Measurements from ENCODE around the gene RRP9.
A peak's percentile ranks its signal among the peaks of the same experiment; 100 is the strongest.

RRP9 gene

GRCh38 chr3:51970606-51971300, 29.0 kb upstream of the RRP9 start:
- no peak for DNase-seq

DNA sequence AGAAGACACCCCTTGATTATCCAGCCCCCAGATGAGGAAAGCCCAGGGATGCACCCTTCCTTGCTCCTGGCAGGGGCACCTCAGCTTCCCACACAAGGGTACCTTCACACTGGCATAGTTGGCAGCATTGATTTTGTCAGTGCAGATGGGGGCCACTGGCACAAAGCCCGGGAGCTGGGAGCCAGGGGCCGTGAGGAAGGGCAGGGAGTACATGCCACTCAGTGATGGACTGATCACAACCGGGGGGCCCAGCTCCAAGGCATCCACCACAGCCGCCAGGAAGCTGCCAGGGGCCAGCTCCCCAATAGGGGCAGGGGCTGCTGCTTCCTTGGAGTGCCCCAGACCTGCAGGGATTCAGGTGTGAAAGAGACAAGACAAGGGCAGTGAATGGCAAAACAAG, 28.1 kb upstream of the RRP9 start:
- DNase-seq, result no peak

GRCh38 chr3:51968883-51969678, 27.4 kb upstream of the RRP9 start:
- DNase-seq, result no peak

- DNase-seq, result peak; percentile 45
These were observed 26.6 kb upstream of the RRP9 start for GRCh38 chr3:51968170-51968775.

DNA sequence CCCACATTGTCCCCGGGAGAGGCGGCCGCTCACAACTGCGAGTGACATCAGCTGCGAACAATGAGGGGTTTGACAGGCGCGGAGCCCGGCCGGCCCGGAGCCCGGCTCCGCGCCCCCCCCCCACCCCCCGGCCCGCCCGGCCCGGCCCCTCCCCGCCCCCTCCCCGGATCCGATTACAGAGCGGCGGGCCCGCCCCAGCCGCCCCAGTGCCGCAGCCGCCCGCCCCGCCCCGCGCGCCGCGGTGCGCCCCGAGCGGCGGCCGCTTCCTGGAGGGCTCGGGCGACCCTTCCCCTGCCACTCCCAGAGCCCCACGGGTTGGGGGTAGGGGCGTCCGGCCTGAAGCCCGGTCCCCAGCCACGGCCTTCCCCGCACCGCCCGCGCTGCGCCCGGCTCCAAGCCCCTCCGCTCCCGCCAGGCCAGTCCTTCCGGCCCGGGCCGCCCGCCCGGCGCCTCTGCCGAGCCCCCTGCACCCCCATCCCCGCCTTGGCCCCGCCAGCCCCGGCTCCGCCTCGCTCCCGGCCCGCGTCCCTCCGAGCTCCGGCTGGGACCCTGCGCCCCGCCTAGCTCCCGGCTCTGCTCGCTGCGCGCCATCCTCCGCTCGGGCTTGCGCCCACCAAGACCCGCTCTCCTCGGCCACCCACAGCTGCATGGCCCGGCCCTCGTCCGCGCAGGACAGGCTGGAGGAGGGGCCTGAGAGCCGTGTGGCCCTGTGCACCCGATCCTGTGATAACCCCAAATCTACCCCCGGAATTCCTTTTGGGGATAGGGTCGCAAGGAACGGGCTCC, 25.9 kb upstream of the RRP9 start, which contains the start of gene PCBP4:
PCBP4 (minus strand) TSS at position 71 of the 786 bp plus-strand sequence. CDS start 6,214 bp downstream, outside the sequence.
- no peak for DNase-seq

- DNase-seq, result no peak
These were observed 25.2 kb upstream of the RRP9 start for GRCh38 chr3:51966922-51967383.

DNA sequence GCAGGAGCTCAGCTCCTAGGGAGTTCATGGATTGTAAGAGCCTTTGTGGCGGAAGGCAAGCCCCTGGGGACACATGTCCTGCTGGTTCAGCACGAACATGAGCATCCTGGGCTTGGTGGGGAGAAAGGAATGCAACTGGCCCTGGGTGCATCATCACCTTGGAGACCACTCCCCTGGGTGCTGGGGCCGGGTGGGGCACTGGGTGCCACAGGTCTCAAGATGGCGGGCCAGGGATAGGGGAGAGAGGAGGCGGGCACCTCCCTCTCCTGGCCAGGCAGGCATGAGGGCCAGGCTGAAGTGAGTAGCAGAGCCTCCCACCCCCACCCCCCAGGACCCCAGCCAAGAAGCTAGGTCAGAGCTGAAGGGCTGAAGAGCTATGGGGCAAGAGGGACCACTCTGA, 24.8 kb upstream of the RRP9 start:
- DNase-seq, result no peak

DNA sequence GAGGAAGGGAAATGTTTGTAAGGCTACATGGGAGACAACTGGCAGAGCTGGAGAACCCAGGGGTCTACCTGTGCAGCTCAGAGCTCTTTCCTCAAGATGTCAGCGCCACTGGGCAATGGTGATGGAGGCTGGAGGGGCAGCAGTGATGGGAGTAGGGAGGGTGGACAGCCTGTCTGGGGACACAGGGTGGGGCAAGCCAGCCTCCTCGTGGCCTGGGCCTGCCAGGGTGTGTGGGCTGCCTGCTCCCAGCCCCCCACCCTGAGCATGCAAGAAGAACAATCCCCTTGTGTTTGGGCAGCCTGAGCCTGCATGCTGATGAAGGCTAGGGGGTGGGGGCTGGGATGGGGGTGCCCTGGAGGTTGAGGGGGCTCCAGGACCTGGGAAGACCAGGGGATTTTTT, 24.3 kb upstream of the RRP9 start:
- DNase-seq, result no peak

- no peak for DNase-seq
These were observed 22.8 kb upstream of the RRP9 start for GRCh38 chr3:51964521-51964920.

GRCh38 chr3:51963951-51964451, 22.3 kb upstream of the RRP9 start:
- no peak for DNase-seq

GRCh38 chr3:51962854-51963530, 21.3 kb upstream of the RRP9 start:
- DNase-seq, result no peak

DNA sequence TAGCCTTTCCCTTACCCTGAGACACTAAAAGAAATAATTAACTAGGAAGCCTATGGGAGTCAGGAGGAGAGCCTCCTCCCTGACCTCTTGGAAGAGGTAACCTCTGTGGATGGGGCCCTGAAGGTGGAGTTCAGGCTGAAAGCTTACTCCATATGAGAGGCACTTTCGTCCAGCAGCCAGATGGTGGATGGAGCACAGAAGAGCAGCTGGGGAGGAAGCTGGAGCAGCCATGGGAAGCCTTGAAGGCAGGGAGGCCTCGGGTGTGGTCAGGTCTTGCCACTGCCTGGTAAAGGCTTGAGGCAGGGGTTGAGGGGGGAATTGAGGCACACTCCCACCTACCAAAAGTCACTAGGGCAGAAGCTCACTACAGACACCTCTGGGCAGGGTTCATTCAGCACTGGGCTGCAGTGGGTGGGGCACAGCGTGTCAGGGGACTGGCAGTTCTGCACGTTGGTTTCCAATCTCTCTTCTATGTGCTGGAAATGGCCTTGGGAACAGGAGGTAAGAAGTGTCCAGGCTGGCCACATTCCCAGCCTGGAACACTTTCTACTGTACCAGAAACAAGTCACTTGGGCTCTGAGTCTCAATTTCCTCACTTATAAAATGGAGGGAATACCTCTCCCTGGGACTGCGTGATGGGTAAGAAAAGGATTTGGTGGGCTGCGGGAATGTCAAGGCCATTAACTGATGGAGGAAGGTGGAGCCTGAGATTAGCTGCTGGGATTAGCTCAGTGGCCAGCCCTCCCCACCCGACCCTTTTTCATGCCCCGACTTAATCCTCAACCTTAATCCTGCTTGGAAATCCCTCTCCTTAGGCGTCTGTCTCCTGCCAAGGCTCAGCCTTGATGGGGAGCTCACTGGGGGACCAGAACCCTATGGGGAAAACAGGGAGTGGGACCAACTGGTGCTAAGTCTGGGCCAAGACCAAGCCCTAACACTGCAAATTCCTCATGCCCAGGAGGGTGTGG, 20.2 kb upstream of the RRP9 start:
- no peak for DNase-seq

- no peak for DNase-seq
These were observed 19.3 kb upstream of the RRP9 start for GRCh38 chr3:51961011-51961410.

- DNase-seq, result no peak
These were observed 18.7 kb upstream of the RRP9 start for GRCh38 chr3:51960386-51960785.

DNA sequence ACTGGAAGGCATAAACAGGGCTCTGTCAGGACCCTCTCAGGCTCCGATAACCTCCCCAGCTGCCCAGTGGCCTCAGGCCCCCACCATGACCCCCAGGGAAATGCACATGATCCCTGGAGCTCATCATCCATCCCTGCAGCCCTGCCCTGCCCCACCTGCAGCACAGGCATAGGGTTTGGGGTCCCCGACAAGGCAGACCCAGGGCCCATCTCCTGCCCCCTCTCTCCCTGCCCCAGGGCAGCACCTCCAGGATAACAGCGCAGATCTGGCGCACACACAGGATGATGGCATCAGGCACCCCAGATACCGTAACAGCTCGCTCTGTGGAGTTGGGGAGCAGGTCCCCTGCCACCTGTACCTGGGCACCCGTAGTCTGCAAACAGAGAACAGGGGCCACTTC, 17.9 kb upstream of the RRP9 start:
- DNase-seq, result no peak

DNA sequence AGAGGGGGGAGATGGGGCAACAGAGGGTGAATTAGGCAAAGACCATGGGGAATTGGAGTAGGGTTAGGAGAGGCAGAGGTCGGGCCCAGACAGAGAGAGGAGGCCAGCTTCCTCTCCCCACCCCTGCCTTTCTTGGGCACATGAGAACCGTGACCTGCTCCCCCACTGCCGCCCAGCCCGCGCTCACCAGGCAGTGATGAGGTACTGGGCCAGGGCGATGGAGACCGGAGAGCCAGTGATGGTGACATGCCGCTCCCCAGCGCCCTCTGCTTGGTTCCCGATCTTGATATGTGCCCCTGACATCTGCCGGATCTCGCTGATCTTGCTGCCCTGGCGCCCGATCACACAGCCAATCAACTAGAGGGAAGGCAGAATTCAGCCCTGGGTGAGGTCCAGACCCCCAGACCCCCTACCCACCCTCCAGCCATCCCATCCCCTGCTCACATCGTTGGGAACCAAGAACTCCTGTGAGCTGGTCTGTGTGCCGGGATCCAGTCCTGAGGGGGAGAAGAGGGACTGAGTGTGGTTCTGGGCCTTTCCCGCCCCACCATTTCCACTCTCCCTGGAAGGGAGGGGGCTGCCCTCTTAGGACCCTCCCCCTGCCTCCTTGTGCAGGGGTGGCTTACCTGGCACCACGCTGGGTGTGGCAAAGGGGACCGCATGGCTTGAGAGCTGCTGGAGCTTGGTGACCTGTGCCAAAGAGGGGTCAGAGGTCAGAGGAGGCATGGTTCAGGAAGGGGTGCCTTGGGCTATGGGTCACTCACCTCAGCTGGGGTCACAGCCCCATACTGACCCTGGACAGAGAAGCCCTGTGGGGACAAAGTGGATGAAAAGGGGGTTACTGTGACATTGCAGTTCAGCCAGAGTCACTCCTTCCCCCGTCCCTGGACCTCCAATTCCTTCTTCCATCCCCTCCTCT, 17.2 kb upstream of the RRP9 start:
- DNase-seq, result no peak

DNA sequence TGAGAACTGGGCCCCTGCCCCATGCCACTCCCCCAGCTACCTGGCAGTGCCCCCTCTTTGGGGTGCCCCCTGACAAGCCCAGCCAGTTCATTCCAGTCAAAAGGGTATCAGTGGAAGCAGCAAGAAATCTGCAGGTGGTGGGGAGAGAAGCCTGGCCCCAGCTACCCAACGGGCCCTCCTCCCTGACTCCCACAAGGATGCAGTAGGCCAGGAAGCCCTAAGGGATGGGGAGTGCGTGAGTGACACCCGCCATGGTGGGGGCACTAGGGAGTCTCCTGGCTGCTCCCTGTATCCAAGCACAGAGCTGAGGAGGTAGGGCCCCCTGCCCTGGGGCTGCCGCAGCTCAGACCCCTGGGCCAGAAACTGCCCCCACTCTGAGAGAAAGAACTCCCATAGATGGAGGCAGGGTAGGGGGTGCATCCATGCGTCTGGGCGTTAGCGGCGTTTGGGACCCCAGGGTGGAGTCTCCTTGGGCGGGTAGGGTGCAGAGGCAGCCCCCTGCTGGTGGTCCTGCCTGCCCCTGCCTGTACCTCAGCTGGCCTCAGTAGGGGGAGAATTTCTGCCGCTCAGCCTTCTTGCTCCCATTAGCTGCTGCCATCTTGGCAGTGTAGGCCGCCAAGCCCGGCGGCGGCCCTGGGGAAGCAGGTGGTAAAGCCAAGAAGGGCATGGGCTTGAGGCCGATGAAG, 16.0 kb upstream of the RRP9 start:
- no peak for DNase-seq

DNA sequence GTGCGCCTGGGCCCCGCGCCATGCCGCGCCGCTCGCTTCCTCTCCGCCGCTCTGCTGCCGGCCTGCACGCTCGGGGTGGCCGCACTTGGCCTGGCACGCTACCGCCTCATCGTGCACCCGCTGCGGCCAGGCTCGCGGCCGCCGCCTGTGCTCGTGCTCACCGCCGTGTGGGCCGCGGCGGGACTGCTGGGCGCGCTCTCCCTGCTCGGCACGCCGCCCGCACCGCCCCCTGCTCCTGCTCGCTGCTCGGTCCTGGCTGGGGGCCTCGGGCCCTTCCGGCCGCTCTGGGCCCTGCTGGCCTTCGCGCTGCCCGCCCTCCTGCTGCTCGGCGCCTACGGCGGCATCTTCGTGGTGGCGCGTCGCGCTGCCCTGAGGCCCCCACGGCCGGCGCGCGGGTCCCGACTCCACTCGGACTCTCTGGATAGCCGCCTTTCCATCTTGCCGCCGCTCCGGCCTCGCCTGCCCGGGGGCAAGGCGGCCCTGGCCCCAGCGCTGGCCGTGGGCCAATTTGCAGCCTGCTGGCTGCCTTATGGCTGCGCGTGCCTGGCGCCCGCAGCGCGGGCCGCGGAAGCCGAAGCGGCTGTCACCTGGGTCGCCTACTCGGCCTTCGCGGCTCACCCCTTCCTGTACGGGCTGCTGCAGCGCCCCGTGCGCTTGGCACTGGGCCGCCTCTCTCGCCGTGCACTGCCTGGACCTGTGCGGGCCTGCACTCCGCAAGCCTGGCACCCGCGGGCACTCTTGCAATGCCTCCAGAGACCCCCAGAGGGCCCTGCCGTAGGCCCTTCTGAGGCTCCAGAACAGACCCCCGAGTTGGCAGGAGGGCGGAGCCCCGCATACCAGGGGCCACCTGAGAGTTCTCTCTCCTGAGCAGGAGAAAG, 14.4 kb upstream of the RRP9 start:
- DNase-seq, result no peak
